Ovary (tissue), 9 donors: Measurements from ENCODE around the gene B4GAT1. TPM values are rescaled to one million over a fixed set of nuclear protein-coding genes. Genes with fewer than 3 reads are reported as not detected.

Source experiments
- DNase-seq, 5 donors: peaks; one replicate each; pipeline ENCODE4 v3.0.0-alpha.2; 2019 to 2020
- H3K27ac ChIP-seq, 2 donors: fragments of 200-600 bp; one replicate each; pipeline versions ENCODE4 v1.5.1 to v1.8.0; 2019 to 2022
- H3K27me3 ChIP-seq: fragments of 200-600 bp; one replicate; pipeline ENCODE4 v1.8.0; 2022
- H3K36me3 ChIP-seq: fragments of 200-600 bp; sonication (generic); one replicate; pipeline ENCODE4 v1.5.1; 2019
- H3K4me1 ChIP-seq: one replicate; pipeline ENCODE4 v1.8.1; 2013; ENCODE audit warnings: mild to moderate bottlenecking, moderate library complexity; ENCODE audit not compliant: insufficient read depth
- H3K4me3 ChIP-seq: fragments of 200-600 bp; sonication (generic); one replicate; pipeline ENCODE4 v1.5.1; 2017
- H3K9me3 ChIP-seq, 2 donors: fragments of 200-600 bp in 1 of 2; sonication (generic) in 1 of 2; one replicate each; pipeline versions ENCODE4 v1.5.1 to v1.8.1; 2013 to 2019; ENCODE audit warnings: mild to moderate bottlenecking in 1 of 2, moderate library complexity in 1 of 2
- CTCF ChIP-seq, 3 donors: fragments of 450-650 bp in 2 of 3; fragments of 200-600 bp in 1 of 3; IDR thresholded peaks; one replicate each; pipeline versions ENCODE4 v1.5.1 to v1.8.0; 2016 to 2022; ENCODE audit warnings: antibody characterized with exemption in 3 of 3, mild to moderate bottlenecking in 1 of 3
- EP300 ChIP-seq: sonication (generic); formaldehyde crosslinking; IDR thresholded peaks from one replicate; pipeline ENCODE4 v1.6.1; 2017; ENCODE audit warnings: antibody characterized with exemption
- POLR2A ChIP-seq: fragments of 450-650 bp; IDR thresholded peaks from one replicate; pipeline ENCODE4 v1.6.1; 2017; ENCODE audit warnings: antibody characterized with exemption, mild to moderate bottlenecking, moderate library complexity
- WGBS, 3 donors: extraction: QIAGEN DNeasy Blood & Tissue Kit in 1 of 3; methylation state at CpG; one replicate each; pipeline versions ENCODE4 v1.1.5 to v1.1.7; 2013 to 2017; 5-methylcytosine and 5-hydroxymethylcytosine counted together
- intact Hi-C, 4 donors: fragments of 100-400 bp; cut with DNase I; formaldehyde crosslinking; loops; one replicate each; pipeline versions ENCODE4 v1.11.0 to v1.15.1; 2022 to 2023
- polyA plus RNA-seq, 2 donors: library from polyadenylated mRNA; stranded (reverse); fragments of 200-250 nt in 1 of 2; fragments of 350-450 nt in 1 of 2; fragmentation: Illumina TruSeq in 1 of 2; extraction: RNeasy Lipid Tissue Mini Kit (QIAGEN cat#74804) in 1 of 2; gene quantifications; one replicate each; pipeline ENCODE4 v1.2.3, GENCODE V29; 2013 to 2014
- total RNA-seq, 7 donors: library from RNA; depleted of rRNA in 2 of 7; stranded (reverse); fragments of >200 nt in 2 of 7; fragmentation: NEBNext Ultra II Directional in 3 of 7; extraction: Animal tissue kit (Norgen Biotek cat#: 25700) in 3 of 7; gene quantifications; one replicate each; pipeline versions ENCODE4 v1.1.0 to v1.2.4, GENCODE V29; 2016 to 2023
- donor health status: DM: no; HTN: no; CAD: no; lungs with moderate emphysema.
- donor health status: DM: no; HTN: no; CAD: no.
- donor health status: Bipolar disorder and iron deficiency.
- donor health status: DM: yes; HTN: yes; CAD: no.
- donor health status: DM: no; HTN: no; CAD: no.
- donor health status: DM: yes; HTN: yes; CAD: no.

The B4GAT1 gene
- total and polyA plus RNA-seq, 9 donors = 30.7 to 54.2 (median 39.9) TPM

- no peaks in the 10 kb centered on the region for H3K4me1 ChIP-seq
- TF ChIP-seq CTCF (IDR thresholded peaks at IDR 0.05) = no peak
- TF ChIP-seq POLR2A = no peak
- no peak for TF ChIP-seq EP300
- peak within 1 kb of the TSS; percentile 15 to 21 for H3K27ac ChIP-seq
- DNase-seq = peak in 3 of 5 donors; percentile 17 to 52 (median 33)
- H3K9me3 ChIP-seq = no peaks in the 10 kb centered on the region
- H3K36me3 ChIP-seq = no peaks in the 10 kb centered on the region
- no peaks in the 10 kb centered on the region for H3K27me3 ChIP-seq
- WGBS, 3 donors = 1 to 3% (median 2%) methylated on average over 57 to 72 of the region's 72 CpGs
- H3K4me3 ChIP-seq = peak within 1 kb of the TSS; percentile 43
- intact Hi-C loops = no loop called here
These were observed 24.4 kb upstream of the B4GAT1 start, which contains the start of gene SLC29A2 for GRCh38 chr11:66371627-66372415. SLC29A2 (minus strand) TSS chr11:66371760; CDS start chr11:66371591, 169 bp downstream.

GRCh38 chr11:66369073-66369894 lies 21.9 kb upstream of the B4GAT1 start:
- DNase-seq = peak in 1 of 5 donors; percentile 30
- Histone ChIP-seq H3K27ac (no peak overlapping the region), H3K27me3 (no peaks in the 10 kb centered on the region), H3K9me3 (no peaks in the 10 kb centered on the region), H3K4me1 (no peaks in the 10 kb centered on the region), H3K36me3 (no peaks in the 10 kb centered on the region), H3K4me3 (no peak overlapping the region)
- WGBS, 3 donors = 63 to 70% (median 67%) methylated on average over 25 of the region's 25 CpGs
- intact Hi-C loops = no loop called here
- TF ChIP-seq POLR2A = no peak
- no peak for TF ChIP-seq EP300
- no peak for TF ChIP-seq CTCF (IDR thresholded peaks at IDR 0.05)

- no peak overlapping the region for H3K4me3 ChIP-seq
These were observed 21.1 kb upstream of the B4GAT1 start for GRCh38 chr11:66368484-66368883.

More at GRCh38 chr11:66368484-66368883, 21.1 kb upstream of the B4GAT1 start:
- H3K4me1 ChIP-seq = no peaks in the 10 kb centered on the region
- no peaks in the 10 kb centered on the region for H3K36me3 ChIP-seq
- H3K27ac ChIP-seq = no peak overlapping the region
- TF ChIP-seq CTCF (IDR thresholded peaks at IDR 0.05) = no peak
- no peak for TF ChIP-seq EP300
- TF ChIP-seq POLR2A = no peak
- 87 to 92% (median 89%) methylated on average over 6 of the region's 6 CpGs for WGBS, 3 donors
- H3K9me3 ChIP-seq = no peaks in the 10 kb centered on the region
- intact Hi-C loops = no loop called here
- no peaks in the 10 kb centered on the region for H3K27me3 ChIP-seq
- DNase-seq = no peak
